ENCODE data around the gene IQCE. TPM values are rescaled to one million over a fixed set of nuclear protein-coding genes. Genes with fewer than 3 reads are reported as not detected.

Gene IQCE
- total RNA-seq, 6 experiments from 2014 or later, result 3.7 to 7.0 (median 4.0) TPM

GRCh38 chr7:2611401-2611800, 52.6 kb downstream of the IQCE start:
- 90% methylated on average over 2 of the region's 11 CpGs for WGBS (ENCODE audit: insufficient coverage, low coverage, low lambda C conversion rate, missing lambda C conversion rate)
- Histone ChIP-seq H3K27ac (no peak overlapping the region), H3K4me1 (peaks cover 0 to 17% (median 6%) of the 10 kb centered on the region in 4 donors), H3K9me3 (no peaks in the 10 kb centered on the region), H3K27me3 (no peaks in the 10 kb centered on the region), H3K4me3 (no peak overlapping the region), H3K36me3 (no peaks in the 10 kb centered on the region)
- DNase-seq (no peak), ATAC-seq (no peak)
- TF ChIP-seq CTCF (IDR thresholded peaks at IDR 0.05), result no peak
- no peak for TF ChIP-seq POLR2A (IDR thresholded peaks at IDR 0.05)
- intact Hi-C loops (cut with DNase I), result no loop called here

DNA sequence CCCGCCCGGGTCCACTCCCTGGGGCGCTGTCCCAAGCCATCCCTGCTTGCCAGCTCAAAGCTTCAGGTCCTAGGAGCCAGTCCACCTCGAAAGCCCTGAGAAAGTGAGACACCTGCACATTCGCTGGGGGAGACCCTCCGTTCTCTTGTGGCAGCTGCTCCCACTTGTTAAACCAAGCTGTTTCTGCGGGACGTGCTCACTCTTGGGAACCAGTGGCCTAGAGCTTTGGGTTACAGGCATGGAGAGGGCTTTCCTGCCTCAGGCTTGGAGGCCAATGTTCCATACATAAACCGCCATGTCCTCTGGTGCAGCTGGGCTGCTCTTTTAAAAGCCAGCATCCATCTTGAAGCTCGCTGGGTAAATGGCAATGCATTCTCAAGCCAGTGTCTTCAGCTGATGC, 53.1 kb downstream of the IQCE start:
- peaks cover 0 to 17% (median 6%) of the 10 kb centered on the region in 4 donors for H3K4me1 ChIP-seq
- DNase-seq, result no peak
- H3K36me3 ChIP-seq, result no peaks in the 10 kb centered on the region
- H3K27me3 ChIP-seq, result no peaks in the 10 kb centered on the region
- ATAC-seq, result no peak
- H3K4me3 ChIP-seq, result no peak overlapping the region
- H3K9me3 ChIP-seq, result no peaks in the 10 kb centered on the region
- intact Hi-C loops (cut with DNase I), result no loop called here
- no peak overlapping the region for H3K27ac ChIP-seq
- TF ChIP-seq CTCF (IDR thresholded peaks at IDR 0.05), result no peak
- TF ChIP-seq POLR2A (IDR thresholded peaks at IDR 0.05), result no peak
- 95% methylated on average over 4 of the region's 10 CpGs for WGBS (ENCODE audit: insufficient coverage, low coverage, low lambda C conversion rate, missing lambda C conversion rate)

GRCh38 chr7:2612445-2613097, 53.8 kb downstream of the IQCE start:
- no peak for ATAC-seq
- DNase-seq, result peak in 1 of 3 donors; percentile 51
- Histone ChIP-seq H3K27ac (no peak overlapping the region), H3K36me3 (no peaks in the 10 kb centered on the region), H3K4me1 (peaks cover 0 to 17% (median 6%) of the 10 kb centered on the region in 4 donors), H3K4me3 (no peak overlapping the region), H3K27me3 (no peaks in the 10 kb centered on the region), H3K9me3 (no peaks in the 10 kb centered on the region)
- TF ChIP-seq CTCF (IDR thresholded peaks at IDR 0.05) (no peak), POLR2A (IDR thresholded peaks at IDR 0.05) (no peak)
- 52% methylated on average over 7 of the region's 15 CpGs for WGBS (ENCODE audit: insufficient coverage, low coverage, low lambda C conversion rate, missing lambda C conversion rate)
- intact Hi-C loops (cut with DNase I), result no loop called here

DNA sequence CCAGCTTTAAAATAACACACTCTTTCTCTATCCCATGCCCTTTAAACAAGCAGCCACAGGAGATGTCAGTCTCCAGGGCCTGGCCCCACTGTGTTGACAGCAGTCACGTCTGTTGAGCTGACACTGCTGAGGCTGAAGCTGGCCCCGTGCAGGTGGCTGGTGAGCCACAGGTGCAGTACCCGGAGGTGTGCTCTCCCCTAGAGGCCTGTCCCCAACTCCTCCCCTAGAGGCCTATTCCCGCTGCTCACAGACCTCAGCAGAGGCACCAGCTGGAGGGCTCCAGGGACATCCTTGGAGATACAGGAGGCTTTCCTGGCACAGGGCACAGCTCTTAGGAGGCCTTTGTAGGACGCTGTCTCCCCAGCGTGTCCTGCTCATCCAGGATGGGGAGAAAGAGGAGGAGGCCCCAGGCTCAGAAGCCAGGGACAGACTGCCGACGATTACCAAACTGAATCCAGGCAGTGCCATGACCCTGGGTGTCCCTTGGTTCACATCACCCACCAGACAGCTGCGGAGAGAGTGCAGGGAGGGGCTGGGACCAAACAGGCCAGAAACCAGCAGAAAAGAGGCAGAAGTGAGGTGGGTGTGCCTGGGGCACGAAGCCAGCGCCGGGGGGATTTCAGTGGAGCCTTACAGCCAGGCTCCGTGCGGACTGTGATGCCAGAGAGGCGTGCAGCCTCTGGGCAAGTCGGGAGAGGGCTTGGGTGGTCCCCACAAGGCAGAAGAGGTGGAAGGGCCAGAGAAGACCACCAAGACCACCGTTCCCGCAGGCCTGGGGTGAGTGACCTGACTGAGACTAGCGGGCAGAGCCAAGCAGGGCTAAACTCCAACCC, 54.5 kb downstream of the IQCE start:
- ATAC-seq (no peak), DNase-seq (no peak)
- H3K36me3 ChIP-seq, result no peaks in the 10 kb centered on the region
- no peak overlapping the region for H3K4me3 ChIP-seq
- no peaks in the 10 kb centered on the region for H3K27me3 ChIP-seq
- no peak overlapping the region for H3K27ac ChIP-seq
- H3K4me1 ChIP-seq, result peaks cover 0 to 16% (median 6%) of the 10 kb centered on the region in 4 donors
- intact Hi-C loops (cut with DNase I), result no loop called here
- WGBS (ENCODE audit: insufficient coverage, low coverage, low lambda C conversion rate, missing lambda C conversion rate), result 92% methylated on average over 14 of the region's 19 CpGs
- no peaks in the 10 kb centered on the region for H3K9me3 ChIP-seq
- no peak for TF ChIP-seq POLR2A (IDR thresholded peaks at IDR 0.05)
- no peak for TF ChIP-seq CTCF (IDR thresholded peaks at IDR 0.05)
